ENCODE measurements around the gene PRRC2A.

PRRC2A gene

DNA sequence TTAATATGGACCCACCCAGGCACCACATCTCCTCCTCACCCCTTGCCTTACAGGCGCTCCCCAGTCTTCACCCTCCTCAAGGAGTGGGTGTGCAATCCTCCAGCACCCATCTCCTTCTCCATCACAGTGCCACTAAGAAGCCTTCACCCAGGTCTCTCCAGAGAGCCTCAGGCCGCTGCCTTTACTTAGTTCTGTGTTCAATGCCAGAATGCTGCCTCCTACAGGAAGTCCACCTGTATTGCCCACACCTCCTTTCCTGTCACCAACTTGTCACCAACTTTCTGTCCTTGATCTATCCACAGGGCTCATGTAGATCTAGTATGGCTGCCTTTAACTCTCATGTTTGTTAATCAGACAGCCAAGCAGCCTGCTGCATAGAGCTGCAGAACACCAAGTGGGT, 35.0 kb upstream of the PRRC2A start:
- Histone ChIP-seq H3K9ac (no peak overlapping the region), H2AFZ (ENCODE audit: low read depth) (no peak overlapping the region), H3K27ac (no peak overlapping the region), H3K27me3 (ENCODE audit: insufficient read depth, low read depth) (peaks cover 11% of the 10 kb centered on the region), H3K4me2 (no peak overlapping the region), H3K4me1 (ENCODE audit: low read depth, poor library complexity, severe bottlenecking) (peaks cover 32% of the 10 kb centered on the region), H3K4me3 (IDR thresholded peaks at IDR 0.05; ENCODE audit: insufficient read depth, low read depth, low read length) (no peak overlapping the region), H3K36me3 (ENCODE audit: insufficient read depth) (no peaks in the 10 kb centered on the region), H4K20me1 (ENCODE audit: insufficient read depth) (no peaks in the 10 kb centered on the region), H3K79me2 (ENCODE audit: insufficient read depth, low read depth) (no peaks in the 10 kb centered on the region)
- peak; percentile 68 for TF ChIP-seq CTCF (conservative IDR thresholded peaks at IDR 0.05; ENCODE audit: low read depth, low read length)

DNA sequence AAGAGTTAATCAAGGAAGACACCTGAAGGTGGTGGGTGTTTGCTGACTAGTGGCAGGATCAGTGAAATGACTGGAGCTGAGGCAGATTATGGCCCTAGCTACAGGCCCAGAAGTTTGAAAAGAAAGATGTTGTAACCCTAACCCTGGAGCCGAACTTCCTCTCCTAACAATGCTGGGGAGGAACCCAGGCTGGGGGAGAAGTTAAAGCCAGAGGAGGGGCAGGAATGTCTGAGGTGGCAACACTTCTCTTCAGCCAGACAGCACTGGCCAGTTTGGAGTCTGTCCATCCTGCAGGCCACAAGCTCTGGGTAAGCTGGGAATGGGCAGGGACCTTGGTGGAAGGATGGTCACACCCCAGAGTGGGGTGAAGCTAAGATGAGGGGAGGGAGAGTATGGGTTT, 34.5 kb upstream of the PRRC2A start, which contains the start of gene LST1:
Gene LST1, plus strand, starts transcription at position 270 of the 400 bp plus-strand sequence. CDS start 1,023 bp downstream, outside the sequence.
- no peak within 1 kb of the TSS for H3K27ac ChIP-seq
- H3K4me1 ChIP-seq (ENCODE audit: low read depth, poor library complexity, severe bottlenecking), result peaks cover 28% of the 10 kb centered on the region
- no peaks in the 10 kb centered on the region for H3K79me2 ChIP-seq (ENCODE audit: insufficient read depth, low read depth)
- H3K36me3 ChIP-seq (ENCODE audit: insufficient read depth), result no peaks in the 10 kb centered on the region
- no peak within 1 kb of the TSS for H3K4me2 ChIP-seq
- H3K9ac ChIP-seq, result no peak within 1 kb of the TSS
- peaks cover 10% of the 10 kb centered on the region for H3K27me3 ChIP-seq (ENCODE audit: insufficient read depth, low read depth)
- H3K4me3 ChIP-seq (IDR thresholded peaks at IDR 0.05; ENCODE audit: insufficient read depth, low read depth, low read length), result no peak within 1 kb of the TSS
- H4K20me1 ChIP-seq (ENCODE audit: insufficient read depth), result no peaks in the 10 kb centered on the region
- no peak within 1 kb of the TSS for H2AFZ ChIP-seq (ENCODE audit: low read depth)
- TF ChIP-seq CTCF (conservative IDR thresholded peaks at IDR 0.05; ENCODE audit: low read depth, low read length), result no peak

- Histone ChIP-seq H3K36me3 (ENCODE audit: insufficient read depth) (no peaks in the 10 kb centered on the region), H3K79me2 (ENCODE audit: insufficient read depth, low read depth) (no peaks in the 10 kb centered on the region), H3K27me3 (ENCODE audit: insufficient read depth, low read depth) (peaks cover 5% of the 10 kb centered on the region; the same call in 1 of the 2 replicates), H4K20me1 (ENCODE audit: insufficient read depth) (no peaks in the 10 kb centered on the region), H3K9ac (no peak overlapping the region), H3K27ac (no peak overlapping the region), H2AFZ (ENCODE audit: low read depth) (no peak overlapping the region), H3K4me3 (IDR thresholded peaks at IDR 0.05; ENCODE audit: insufficient read depth, low read depth, low read length) (no peak overlapping the region), H3K4me1 (ENCODE audit: low read depth, poor library complexity, severe bottlenecking) (peaks cover 20% of the 10 kb centered on the region), H3K4me2 (no peak overlapping the region)
- TF ChIP-seq CTCF (conservative IDR thresholded peaks at IDR 0.05; ENCODE audit: low read depth, low read length), result no peak
Measured at GRCh38 chr6:31586599-31587281, 33.8 kb upstream of the PRRC2A start.

DNA sequence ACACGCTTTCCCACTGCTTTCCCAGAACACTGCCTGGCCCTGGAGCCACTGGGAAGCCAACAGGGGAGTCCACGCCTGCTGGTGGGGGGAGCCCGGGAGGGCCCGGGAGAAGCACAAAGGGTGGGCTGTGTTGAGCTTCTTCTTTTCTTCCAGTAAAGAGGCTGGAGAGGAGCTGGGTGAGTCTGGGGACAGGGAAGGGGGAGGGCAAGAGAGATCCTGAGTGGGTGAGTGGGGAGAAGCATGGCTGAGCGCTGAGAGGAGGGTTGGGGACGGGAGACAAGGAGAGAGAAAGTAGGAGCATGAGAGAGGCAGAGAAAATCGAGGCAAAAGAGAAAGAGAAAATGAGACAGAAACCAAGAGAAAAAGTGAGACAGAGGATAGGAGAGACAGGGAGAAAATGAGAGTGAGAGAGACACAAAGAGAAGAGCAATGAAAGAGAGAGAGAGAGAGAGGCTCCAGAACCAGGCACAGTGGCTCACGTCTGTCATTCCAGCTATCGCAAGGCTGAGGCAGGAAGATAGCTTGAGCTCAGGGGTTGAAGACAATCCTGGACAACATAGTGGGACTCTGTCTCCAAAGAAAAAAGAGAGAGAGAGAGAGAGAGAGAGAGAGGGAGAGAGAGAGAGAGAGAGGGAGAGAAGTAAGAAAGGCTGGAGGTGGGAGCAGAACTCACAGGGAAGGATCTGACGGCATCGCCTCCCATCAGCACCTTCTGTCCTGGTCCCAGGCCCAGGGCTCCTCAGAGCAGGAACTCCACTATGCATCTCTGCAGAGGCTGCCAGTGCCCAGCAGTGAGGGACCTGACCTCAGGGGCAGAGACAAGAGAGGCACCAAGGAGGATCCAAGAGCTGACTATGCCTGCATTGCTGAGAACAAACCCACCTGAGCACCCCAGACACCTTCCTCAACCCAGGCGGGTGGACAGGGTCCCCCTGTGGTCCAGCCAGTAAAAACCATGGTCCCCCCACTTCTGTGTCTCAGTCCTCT, 32.4 kb upstream of the PRRC2A start:
- Histone ChIP-seq H2AFZ (ENCODE audit: low read depth) (no peak overlapping the region), H3K4me1 (ENCODE audit: low read depth, poor library complexity, severe bottlenecking) (peaks cover 7% of the 10 kb centered on the region), H3K4me2 (no peak overlapping the region), H3K36me3 (ENCODE audit: insufficient read depth) (no peaks in the 10 kb centered on the region), H3K27ac (no peak overlapping the region), H3K79me2 (ENCODE audit: insufficient read depth, low read depth) (no peaks in the 10 kb centered on the region), H3K27me3 (ENCODE audit: insufficient read depth, low read depth) (peaks cover 5% of the 10 kb centered on the region; the same call in 1 of the 2 replicates), H4K20me1 (ENCODE audit: insufficient read depth) (no peaks in the 10 kb centered on the region), H3K4me3 (IDR thresholded peaks at IDR 0.05; ENCODE audit: insufficient read depth, low read depth, low read length) (no peak overlapping the region), H3K9ac (no peak overlapping the region)
- TF ChIP-seq CTCF (conservative IDR thresholded peaks at IDR 0.05; ENCODE audit: low read depth, low read length), result no peak
